Measurements from ENCODE around the gene RND3.

Gene RND3

DNA sequence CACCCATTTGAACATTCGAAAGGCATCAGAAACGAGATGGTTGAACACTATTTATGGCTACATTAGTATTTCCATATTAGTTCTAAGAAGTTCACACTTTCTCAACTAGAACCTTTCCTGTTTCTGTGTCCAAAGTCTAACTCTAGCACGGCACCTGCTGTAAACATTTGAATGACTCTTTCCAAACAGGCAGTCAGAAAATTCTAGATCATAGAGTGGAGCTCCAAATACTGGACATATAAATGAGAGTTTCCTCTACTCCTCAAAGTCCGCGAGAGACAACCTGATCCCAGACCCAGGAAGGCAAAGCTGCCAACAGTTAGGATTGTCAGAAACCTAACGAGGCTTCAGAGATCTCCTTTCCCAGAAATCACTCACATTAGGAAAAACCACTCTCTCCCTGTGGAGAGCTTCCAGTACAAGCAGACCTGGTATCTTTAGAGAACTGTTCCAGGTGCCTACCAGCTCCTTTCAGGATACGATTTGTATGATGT, 10.6 kb downstream of the RND3 start:
- DNase-seq (ENCODE audit: low spot score): no peak

DNA sequence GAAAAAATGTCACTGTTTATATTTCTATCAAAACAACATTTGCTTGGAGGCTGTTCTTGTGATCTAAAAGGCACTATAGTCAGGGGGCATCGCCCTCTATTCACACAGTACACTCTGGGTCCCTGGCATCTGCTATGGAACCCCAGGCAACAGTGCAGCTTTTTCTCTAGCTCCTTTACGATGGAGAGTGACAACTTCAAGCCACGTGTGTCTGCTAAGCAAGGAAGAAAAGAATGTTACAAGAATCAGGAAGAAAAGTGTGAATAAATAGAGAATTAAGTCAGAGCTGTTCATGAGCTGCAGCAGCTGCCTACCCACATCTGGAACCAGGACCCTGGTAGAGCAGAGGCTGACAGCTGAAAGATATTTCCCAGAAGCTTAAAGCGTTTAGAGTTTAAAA, 11.2 kb downstream of the RND3 start:
- DNase-seq (ENCODE audit: low spot score): no peak

DNA sequence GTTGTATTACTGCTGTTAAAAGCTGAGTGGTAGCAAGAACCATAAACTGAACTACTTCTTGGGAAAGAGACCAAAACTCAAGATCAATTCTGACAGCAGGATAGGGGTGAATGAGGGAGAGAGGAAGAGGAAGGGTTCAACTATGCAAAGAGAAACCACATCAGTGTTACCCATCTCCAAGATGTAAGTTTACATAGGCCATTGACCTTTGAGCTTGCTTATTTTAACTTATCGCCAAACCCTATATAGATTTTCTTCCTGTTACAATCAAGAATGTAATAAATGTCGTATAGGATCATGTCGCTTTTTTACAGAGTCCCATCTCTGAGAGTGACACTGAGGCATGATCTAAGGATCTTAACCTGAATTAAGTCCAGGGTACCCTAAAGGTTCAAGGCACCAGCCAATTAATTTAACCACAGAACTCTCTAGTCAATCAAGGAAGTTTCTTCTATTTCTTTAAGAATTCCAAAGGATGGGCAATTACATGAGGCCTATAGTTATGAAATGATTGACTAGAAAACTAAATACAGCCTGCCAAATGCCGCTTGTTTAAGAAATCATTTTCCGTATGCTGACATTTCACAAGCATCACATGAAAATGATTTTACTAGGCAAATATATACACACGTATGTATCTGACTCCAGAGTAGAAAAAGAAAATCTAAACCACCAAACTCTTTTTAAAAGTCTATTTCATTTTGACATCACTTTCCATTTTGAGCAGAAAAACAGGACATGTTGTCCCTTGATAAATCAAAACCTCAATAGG, 11.8 kb downstream of the RND3 start:
- DNase-seq (ENCODE audit: low spot score): no peak

DNA sequence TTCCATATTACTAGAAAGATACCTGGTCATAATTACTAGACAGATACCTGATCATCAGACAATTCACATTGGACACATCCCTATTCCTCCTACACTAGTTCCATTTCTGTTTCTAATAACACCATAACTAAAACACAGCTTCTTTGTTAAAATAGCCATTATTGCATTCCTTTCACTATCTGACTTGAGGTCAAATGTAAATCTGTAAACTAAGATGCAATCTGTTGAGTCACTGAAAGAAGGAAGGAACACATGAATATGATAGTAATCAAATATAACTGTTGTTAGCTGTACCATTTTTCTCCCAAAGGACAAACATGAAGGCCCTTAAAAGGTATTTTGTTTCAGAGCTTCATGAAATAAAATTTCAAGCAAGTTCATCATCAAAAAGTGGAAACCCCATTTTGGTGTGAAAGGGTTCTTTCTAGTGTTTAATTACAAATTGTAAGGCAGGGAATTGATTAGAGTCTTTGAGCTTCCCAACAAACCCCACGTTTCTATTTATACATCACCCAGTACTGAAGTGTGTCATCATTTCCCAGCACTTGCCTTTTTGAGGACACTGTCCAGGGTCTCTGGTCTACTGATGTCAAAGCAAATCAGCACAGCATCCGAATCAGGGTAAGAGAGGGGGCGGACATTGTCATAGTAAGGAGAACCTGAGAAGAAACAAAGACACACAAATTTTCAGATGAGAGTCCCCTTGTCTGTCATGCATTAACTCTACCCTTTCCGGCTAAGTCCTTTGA, 13.0 kb downstream of the RND3 start:
- no peak for DNase-seq (ENCODE audit: low spot score)

DNA sequence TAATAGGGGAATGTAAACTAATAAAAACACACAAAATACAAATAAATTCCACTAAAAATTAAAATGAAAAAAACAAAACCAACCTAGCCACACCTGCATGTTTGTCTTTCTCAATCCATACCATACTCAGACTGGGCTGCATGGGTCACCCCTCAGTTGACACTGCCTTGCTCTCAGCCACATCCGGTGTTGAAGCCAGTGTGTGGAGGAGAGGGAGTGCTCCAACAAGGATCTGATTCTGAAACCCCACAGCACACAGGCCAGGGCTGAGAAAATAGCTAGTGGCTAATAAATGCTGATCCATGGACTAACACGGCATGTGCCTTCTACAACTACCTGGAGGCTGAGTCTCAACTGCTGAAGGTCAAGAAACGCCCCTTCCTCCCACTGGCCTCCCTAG, 13.7 kb downstream of the RND3 start:
- DNase-seq (ENCODE audit: low spot score): no peak

DNA sequence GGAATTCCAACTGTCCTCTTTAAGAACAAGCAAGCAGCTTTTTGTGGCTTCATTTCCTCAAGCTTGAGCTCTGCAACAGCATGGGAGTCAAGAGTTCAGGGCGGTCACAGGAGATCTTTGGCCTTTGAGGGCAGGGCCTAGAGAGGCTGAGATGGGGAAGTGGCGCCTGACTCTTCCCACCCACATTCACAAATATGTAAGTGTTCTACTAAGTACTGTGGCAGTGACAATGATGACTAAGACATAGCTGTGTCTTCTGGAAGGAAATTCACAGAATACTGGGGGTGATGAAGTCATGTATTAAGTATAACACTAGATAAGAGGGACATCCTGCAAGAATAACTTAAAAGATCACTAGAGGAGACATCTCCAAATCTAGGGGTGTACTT, 15.0 kb downstream of the RND3 start:
- DNase-seq (ENCODE audit: low spot score): no peak

DNA sequence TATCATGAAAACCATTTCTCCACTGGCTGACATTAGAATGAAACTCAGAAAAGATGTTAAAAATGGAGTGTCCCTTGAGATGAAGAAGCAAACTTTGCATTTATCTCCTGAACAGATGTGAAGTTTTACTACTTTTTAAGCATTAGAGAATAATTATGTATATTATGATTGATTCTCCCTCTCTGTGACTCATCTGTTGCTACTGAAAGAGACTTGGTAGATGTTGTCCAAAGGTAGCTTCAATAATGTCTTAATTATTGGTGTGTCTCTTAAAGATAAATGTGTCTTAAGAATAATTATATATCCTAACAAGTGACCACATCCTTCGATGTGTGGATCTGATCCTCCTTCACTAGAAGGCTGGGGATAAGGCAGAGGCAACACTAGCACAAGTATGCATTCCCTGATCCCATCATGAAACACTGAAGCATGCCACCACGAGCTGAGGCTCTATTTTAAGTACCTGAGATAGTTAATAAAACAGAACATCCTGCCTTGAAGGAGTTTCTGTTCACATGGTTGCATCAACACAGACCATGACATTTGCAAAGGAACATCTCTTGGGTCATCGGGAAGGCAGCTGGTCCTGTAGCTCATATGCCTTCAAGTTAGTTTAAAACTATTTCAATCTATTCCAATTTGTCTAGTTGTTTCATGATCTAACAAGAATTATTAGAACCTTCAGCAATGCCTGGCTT, 15.5 kb downstream of the RND3 start:
- DNase-seq (ENCODE audit: low spot score): no peak

DNA sequence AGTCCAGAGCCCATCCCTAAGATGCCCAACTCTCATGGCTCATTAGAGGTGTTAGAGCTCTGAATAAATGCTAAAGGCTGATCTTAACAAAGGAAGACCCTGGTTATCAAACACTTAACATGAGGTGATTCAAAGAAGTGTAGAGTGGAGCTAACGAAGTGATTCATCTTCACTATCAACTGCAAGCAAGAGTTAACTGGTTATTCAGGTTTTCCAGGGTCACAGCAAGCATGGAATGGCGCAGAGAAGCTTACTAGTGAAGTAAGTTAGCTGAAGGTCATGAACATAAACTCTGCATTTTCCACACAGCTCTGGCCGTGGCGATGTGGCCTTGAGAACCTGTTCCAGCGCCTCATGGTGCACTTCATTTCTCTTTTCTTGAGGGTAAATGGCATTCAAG, 17.0 kb downstream of the RND3 start:
- no peak for DNase-seq (ENCODE audit: low spot score)

DNA sequence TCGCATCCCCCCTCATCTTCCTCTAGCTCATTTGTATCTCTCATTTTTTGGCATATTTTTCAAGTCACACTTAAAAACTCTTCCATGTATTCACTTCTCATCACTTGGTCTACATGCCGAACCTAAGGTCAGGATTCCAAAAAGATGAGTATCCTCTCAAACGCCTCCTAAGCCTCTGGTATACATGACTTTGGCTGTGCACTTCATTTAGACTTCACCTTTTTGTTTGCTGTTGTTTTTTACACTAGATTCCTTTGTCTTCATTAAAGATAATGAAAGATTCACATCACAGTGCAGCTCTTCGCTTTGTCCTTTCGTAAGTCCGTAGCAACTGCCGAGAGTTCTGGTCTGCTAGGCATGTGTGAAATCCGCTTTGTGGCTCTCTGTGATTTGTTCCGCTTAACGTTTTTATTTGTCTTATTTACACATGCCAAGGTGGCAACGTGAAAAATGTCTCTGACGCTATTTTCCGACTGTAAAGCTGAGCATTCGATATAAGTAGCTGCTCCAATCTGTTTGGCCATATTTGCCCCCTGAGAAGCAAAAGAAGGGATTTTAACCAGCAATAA, 17.7 kb downstream of the RND3 start:
- no peak for DNase-seq (ENCODE audit: low spot score)

DNA sequence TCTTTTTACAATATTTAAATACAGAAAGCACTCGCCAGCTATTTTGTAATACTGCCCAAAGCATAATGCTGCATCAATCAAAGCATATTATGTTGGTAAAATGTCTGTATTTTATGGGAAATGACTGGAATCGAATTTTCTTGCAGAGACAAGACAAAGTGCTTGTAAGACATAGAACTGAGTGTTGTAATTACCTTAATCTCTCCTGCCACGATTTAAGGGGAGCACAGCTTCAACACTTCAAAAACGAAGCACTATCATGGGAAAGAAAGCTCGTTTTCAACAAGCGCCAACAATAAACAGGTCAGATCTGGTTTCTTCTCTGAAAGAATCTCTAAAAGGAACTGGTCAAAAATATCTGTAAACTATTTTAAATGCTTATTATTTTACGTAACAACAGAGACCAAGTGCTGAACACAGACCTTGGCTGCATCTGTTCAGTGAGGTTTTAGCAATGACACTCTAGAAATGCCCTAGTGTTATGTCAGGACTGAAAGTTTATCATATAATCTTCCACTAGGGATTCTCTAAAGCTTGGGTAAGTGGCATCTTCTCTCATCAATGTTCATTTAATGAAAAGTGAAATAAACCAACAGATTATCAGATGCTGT, 19.0 kb downstream of the RND3 start:
- DNase-seq (ENCODE audit: low spot score): no peak

DNA sequence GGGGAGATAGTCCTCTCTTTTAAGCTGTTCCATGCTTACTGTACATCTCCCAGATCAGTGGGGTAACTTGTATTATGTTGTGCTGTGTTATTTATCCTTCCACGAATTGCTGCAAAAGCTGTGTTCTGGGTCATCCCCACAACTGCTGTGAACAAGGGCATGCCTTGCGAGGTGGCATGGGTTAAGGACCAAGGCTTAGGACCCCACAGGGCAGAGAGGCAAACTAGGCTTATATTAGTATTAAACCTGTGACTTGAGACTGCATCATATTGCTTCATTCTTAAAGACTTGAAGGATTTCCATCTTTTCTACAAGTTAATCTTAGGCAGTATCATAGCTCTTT, 19.9 kb downstream of the RND3 start:
- DNase-seq (ENCODE audit: low spot score): no peak

DNA sequence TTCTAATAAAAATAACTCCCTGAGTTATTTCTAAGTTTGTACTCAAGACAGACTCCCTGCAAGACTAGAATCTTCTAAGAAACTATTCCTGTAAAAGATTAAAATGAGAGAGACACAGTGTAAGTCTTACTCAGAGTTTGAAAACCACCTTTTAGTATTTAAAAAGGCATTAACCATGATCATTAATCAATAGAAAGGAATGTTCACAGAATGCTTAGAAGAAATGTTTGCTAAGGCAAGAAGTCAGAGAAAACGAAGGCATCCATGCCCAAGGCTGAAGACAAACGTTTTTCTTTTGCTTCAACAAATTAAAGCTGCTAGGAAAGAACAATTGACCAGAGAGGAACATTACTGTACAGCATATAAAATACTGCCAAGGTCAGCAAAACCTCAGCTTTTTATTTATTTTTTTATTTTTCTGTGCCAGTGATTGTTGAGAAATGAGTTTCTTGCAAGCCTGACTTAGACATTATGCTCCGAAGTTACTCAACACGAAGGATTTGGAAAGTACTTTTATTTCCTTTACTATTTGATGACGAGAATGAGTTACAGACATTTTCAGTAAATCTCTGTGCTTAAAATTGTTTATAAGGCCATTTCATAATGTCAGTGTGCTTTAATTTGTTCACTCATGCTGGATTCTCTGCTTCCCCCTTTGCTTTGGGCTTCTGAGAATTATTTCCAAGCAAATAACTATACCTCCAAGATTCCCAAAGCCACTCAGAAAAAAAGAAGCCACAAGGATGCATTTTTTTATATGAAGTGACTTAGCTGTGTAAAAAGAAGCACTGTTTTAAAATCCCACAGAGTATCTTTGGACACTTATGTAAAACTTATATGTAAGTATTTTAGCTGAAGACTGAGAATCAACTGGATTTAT, 20.5 kb downstream of the RND3 start:
- DNase-seq (ENCODE audit: low spot score): no peak

DNA sequence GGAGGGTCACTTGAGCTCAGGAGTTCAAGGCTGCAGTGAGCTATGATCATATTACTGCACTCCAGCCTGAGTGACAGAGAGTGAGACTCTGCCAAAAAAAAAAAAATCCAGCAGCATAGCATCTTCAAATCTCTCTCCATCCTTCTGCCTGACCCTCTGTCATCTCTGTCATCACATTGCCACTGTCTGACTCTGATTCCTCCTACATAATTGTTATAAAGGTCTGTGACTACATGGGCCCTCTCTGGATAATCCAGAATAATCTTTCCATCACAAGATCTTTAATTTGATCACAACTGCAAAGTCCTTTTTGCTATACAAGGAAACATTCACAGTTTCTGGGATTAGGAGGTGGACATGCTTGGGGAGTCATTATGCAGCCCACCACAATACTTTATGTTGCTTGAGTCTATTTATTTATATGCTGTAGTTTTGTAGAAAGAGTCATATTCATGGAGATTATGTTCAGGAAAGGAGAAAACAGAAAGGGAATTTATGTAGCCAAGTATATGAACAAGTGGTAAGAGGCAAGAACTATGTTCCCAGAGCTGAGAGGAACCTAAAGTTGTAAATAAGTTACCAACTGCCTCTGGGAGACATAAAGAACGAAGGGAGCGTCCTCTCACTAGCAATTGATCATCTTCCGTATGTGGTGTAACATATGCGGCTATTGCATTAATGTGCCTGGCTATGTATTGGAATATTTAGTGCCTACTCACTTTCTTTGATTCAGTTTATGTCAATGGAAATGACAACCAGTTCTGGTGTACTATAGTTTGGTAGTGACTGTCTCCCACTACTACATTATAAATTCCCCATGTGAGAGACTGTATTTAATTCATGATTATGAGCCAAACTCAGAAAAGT, 21.5 kb downstream of the RND3 start:
- DNase-seq (ENCODE audit: low spot score): no peak

DNA sequence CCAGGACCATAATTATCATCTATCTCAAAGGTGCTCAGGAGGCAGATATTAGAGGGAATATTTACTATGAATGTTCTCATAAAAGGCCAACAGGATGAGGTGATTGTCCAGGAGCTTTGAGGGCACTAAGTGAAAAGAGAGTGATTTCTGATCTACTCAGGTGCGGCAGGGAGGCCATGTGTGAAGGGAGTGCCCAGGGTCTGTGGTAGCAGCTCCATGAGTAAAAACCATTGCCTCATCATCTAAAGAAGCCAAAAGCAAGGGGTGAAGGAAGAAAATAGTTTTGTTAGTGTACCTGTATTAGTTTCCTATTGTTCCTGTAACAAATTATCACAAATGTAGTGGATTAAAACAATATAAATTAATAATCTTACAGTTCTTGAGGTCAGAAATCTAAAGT, 22.5 kb downstream of the RND3 start:
- no peak for DNase-seq (ENCODE audit: low spot score)

DNA sequence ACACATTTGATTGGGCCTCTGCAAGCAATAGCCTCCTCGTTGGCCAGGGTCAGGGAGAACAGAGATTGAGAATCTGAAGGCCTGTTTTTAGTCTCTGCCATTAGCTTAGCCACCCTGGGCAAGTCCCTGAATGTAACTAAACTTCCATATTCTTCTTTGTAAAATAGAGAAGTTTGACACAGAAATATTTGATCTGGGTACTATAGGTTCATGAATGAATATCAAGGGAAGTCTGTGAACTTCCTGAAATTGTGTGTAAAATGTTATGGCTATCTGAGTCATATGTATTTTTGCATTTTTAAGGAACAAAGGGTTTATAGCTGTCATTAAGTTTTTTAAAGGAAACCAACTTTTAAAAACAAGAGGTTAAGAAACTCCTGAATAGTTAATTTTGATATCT, 23.2 kb downstream of the RND3 start:
- DNase-seq (ENCODE audit: low spot score): no peak

DNA sequence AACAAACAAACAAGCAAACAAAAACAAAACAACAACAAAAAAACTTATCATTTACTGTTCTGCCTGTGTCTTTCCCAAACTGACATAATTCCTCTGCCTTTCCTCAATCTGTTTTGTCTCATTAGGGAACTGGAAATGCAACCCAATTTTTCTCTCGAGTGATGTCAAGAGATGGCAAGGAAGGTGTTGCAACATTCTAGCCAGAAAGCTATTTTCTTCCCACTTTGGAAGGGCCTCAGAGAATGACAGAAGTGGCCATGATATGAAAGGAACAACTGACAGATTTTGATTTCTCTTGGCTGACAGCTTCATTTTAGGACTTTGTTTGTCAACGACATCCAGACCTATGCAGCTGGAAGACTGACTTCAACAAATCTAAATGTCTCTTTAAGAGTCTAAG, 24.7 kb downstream of the RND3 start:
- DNase-seq (ENCODE audit: low spot score): no peak

DNA sequence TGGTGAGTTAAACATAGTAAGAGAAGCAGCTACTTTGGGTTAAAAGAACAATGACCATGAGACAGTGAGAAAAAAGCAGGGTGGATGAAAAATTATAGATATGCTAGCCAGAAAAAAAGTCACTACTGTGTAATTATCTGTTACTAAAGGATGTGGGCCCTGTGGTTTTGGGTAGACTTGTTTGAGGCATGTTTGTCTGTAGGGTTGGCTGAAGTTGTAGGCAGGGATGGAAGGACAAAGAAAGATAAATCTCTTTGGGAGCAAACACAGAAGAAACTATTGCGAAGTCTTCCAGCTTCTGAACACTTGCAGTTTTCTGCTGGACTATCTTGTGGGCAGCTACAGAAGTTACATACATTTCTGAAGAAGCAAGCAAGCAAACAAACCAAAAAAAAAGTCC, 28.2 kb downstream of the RND3 start:
- no peak for DNase-seq (ENCODE audit: low spot score)

DNA sequence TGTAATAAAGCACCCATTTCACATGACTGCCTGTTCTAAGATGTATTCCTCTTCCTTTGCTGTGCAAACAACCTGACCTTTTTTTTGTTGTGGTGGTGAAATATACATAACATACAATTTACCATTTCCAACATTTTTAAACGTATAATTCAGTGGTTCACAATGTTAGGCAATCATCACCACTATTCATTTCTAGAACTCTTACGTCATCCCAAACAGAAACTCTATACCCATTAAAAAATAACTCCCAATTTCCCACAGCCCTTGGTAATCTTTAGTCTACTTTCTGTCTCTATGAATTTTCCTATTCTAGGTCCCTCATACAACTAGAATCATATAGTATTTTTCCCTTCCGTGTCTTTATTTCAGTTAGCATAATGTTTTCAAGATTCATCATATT, 36.7 kb downstream of the RND3 start:
- DNase-seq (ENCODE audit: low spot score): no peak

DNA sequence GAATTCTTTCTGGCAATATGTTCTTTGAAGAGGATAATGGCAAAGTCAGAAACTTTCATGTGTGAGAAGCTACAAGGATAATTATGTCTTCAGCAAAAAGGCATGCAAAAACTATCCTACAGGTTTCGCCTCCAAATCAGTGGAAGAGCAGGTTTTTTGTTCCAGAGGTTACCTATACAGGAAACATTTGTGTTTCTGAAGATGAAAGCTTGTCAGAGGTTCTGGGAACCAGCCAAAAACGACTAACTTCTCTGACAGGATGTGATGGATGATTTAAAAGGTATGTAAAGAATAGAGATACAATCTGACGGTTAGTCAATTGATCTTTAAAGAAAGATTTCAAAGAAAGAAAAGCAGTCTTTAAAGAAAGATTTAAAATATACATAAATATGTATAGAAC, 37.6 kb downstream of the RND3 start:
- no peak for DNase-seq (ENCODE audit: low spot score)

DNA sequence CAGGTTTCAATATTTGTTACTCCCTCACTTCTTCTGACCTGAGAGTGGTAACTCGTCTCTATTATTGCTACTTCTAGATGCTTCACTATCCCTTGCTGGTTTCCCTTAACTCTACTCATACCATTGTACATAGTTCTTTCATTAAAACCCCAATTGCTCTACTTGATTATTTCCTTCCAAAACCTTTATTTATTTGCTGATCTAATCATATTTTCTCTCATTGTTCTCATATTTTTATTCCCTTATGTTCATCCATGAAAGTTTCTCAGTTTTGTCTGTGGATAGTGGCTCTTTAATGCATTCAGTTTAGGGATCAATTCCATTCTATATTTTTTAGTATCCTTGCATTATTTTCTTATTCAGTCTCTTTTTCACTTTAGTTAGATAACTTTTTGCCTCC, 42.1 kb downstream of the RND3 start:
- DNase-seq (ENCODE audit: low spot score): no peak
